Esophagus muscularis mucosa (tissue), 4 donors: ENCODE measurements around the gene DAPP1. TPM values are rescaled to one million over a fixed set of nuclear protein-coding genes. Genes with fewer than 3 reads are reported as not detected.

Source experiments
- DNase-seq: peaks from one replicate; pipeline ENCODE4 v3.0.0-alpha.2; 2017; ENCODE audit errors: extremely low spot score
- H3K27ac ChIP-seq, 4 donors: fragments of 200-600 bp; sonication (generic); replicated peaks in 1 of 4; 1 replicate in 3 of 4; 2 replicates in 1 of 4; pipeline ENCODE4 v1.5.1; 2016 to 2019; ENCODE audit warnings: mild to moderate bottlenecking in 1 of 4
- H3K27me3 ChIP-seq, 4 donors: fragments of 200-600 bp; sonication (generic); one replicate each; pipeline versions ENCODE4 v1.5.1 to v1.6.0; 2016 to 2019
- H3K36me3 ChIP-seq, 4 donors: fragments of 200-600 bp; sonication (generic); one replicate each; pipeline ENCODE4 v1.5.1; 2016 to 2019
- H3K4me1 ChIP-seq, 4 donors: fragments of 200-600 bp; sonication (generic); one replicate each; pipeline ENCODE4 v1.5.1; 2016 to 2019
- H3K4me3 ChIP-seq, 4 donors: fragments of 200-600 bp; sonication (generic); 1 replicate in 2 of 4; 2 replicates in 2 of 4; pipeline ENCODE4 v1.5.1; 2016 to 2019; ENCODE audit warnings: mild to moderate bottlenecking in 4 of 4, moderate library complexity in 1 of 4
- H3K9me3 ChIP-seq, 4 donors: fragments of 200-600 bp; sonication (generic); 1 replicate in 3 of 4; 2 replicates in 1 of 4; pipeline ENCODE4 v1.5.1; 2016 to 2019
- CTCF ChIP-seq, 3 experiments: fragments of 200-600 bp in 2 of 3; fragments of 450-650 bp in 1 of 3; sonication (generic) in 2 of 3; IDR thresholded peaks; one replicate each; pipeline ENCODE4 v1.5.1; 2017 to 2019; ENCODE audit warnings: antibody characterized with exemption in 3 of 3, mild to moderate bottlenecking in 2 of 3, moderate library complexity in 1 of 3
- EP300 ChIP-seq: sonication (generic); formaldehyde crosslinking; IDR thresholded peaks from one replicate; pipeline ENCODE4 v1.6.1; 2017; ENCODE audit warnings: antibody characterized with exemption
- POLR2A ChIP-seq: fragments of 450-650 bp; IDR thresholded peaks from one replicate; pipeline ENCODE4 v1.6.1; 2017; ENCODE audit warnings: antibody characterized with exemption, moderate library complexity, mild to moderate bottlenecking, low read depth
- POLR2AphosphoS5 ChIP-seq, 2 donors: sonication (generic); formaldehyde crosslinking; IDR thresholded peaks; one replicate each; pipeline ENCODE4 v1.6.1; 2017; ENCODE audit warnings: antibody characterized with exemption in 2 of 2
- WGBS: methylation state at CpG from one replicate; pipeline ENCODE4 v1.1.5; 2018; 5-methylcytosine and 5-hydroxymethylcytosine counted together
- intact Hi-C: fragments of 100-400 bp; cut with DNase I; formaldehyde crosslinking; loops from one replicate; pipeline ENCODE4 v1.15.1; 2023
- total RNA-seq, 4 donors: library from RNA; depleted of rRNA; stranded (reverse); fragments of >200 nt; gene quantifications; one replicate each; pipeline versions ENCODE4 v1.1.0 to v1.2.1, GENCODE V29; 2016

DAPP1 gene
- total RNA-seq, 4 donors from 2014 or later, result 0.86 to 2.5 (median 1.1) TPM

GRCh38 chr4:99860521-99860920, 43.9 kb downstream of the DAPP1 start:
- H3K27ac ChIP-seq, result no peak overlapping the region
- WGBS, result 76% methylated on average over 2 of the region's 2 CpGs

DNA sequence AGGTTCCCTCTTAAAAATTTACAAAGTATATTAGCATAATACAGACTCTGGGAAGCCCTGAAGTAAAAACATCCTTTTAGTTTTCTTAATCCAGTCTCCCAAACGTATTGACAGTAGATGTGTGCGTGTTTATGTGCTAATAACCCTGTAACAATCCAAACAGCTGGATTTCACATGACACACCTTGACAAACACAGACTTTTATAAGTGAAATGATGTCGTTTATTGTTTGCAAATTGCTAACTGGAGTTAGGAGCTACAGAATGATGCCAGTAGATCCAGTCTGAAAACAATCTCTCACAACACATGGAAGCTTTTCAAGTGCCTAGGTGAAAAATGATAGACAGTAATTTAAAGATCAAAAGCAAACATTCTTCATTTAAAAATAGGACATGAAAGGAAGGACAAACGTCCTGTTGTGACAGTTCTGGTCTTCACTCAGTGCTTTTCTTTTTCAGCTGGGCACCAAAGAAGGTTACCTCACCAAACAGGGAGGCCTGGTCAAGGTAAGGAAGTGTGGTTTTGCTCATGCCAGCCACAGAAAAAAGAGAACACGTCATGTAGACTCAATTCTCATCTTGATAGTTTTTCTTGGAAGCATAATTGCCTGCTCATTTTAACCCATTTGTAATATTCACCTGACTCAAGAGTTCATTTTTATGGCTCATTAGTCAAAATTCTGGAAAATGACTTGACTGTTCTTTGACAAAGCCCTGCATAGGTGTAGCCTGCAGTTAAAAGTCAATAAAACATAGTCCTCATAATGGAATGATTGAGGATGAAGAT, 44.7 kb downstream of the DAPP1 start:
- Histone ChIP-seq H3K4me1 (peaks cover 0 to 27% (median 19%) of the 10 kb centered on the region in 4 donors), H3K9me3 (no peaks in the 10 kb centered on the region), H3K27me3 (no peaks in the 10 kb centered on the region), H3K4me3 (no peak overlapping the region), H3K27ac (no peak overlapping the region), H3K36me3 (no peaks in the 10 kb centered on the region)
- intact Hi-C loops, result no loop called here
- no peak for TF ChIP-seq CTCF (IDR thresholded peaks at IDR 0.05)
- TF ChIP-seq POLR2A, result no peak
- TF ChIP-seq POLR2AphosphoS5 (IDR thresholded peaks at IDR 0.05), result no peak
- TF ChIP-seq EP300, result no peak
- 43% methylated on average over 5 of the region's 5 CpGs for WGBS
- DNase-seq, result no peak

More at GRCh38 chr4:99860521-99860920, 43.9 kb downstream of the DAPP1 start:
- no peaks in the 10 kb centered on the region for H3K9me3 ChIP-seq
- intact Hi-C loops, result no loop called here
- H3K4me1 ChIP-seq, result peaks cover 0 to 23% (median 16%) of the 10 kb centered on the region in 4 donors
- TF ChIP-seq POLR2AphosphoS5 (IDR thresholded peaks at IDR 0.05) (no peak), CTCF (IDR thresholded peaks at IDR 0.05) (no peak), EP300 (no peak), POLR2A (no peak)
- no peaks in the 10 kb centered on the region for H3K27me3 ChIP-seq
- H3K4me3 ChIP-seq, result no peak overlapping the region
- no peaks in the 10 kb centered on the region for H3K36me3 ChIP-seq
- DNase-seq, result no peak

DNA sequence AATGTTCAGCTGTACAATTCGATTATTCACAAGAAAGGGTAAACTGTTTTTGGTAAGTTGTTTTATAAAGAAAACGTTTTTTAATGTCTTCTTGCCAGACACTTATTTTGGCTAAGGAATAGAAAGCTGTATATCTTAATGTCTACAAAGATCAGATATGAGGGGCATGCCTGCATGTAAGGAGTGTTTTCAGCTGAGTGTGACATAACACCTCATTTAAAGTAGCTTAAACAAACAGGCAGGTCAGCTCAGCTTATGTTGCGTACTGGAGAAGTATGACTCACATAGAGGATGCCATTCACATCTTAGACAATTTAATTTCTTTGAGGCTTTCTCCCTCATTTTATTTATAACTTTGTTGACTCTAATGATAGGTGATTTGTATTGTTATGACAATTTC, 47.2 kb downstream of the DAPP1 start:
- Histone ChIP-seq H3K27ac (peak overlapping the region in 3 of 4 donors; percentile 37 to 61 (median 40)), H3K4me1 (peaks cover 0 to 47% (median 32%) of the 10 kb centered on the region in 4 donors), H3K36me3 (no peaks in the 10 kb centered on the region), H3K27me3 (no peaks in the 10 kb centered on the region), H3K4me3 (no peak overlapping the region), H3K9me3 (no peaks in the 10 kb centered on the region)
- intact Hi-C loops, result no loop called here
- DNase-seq, result no peak
- TF ChIP-seq EP300 (no peak), POLR2AphosphoS5 (IDR thresholded peaks at IDR 0.05) (no peak), POLR2A (no peak), CTCF (IDR thresholded peaks at IDR 0.05) (no peak)
- WGBS, result 25% methylated on average over 3 of the region's 3 CpGs

GRCh38 chr4:99868126-99868596, 51.5 kb downstream of the DAPP1 start:
- H3K9me3 ChIP-seq, result no peaks in the 10 kb centered on the region
- H3K4me1 ChIP-seq, result peaks cover 0 to 41% (median 29%) of the 10 kb centered on the region in 4 donors
- intact Hi-C loops, result no loop called here
- no peak for TF ChIP-seq EP300
- no peak for TF ChIP-seq POLR2A
- TF ChIP-seq POLR2AphosphoS5 (IDR thresholded peaks at IDR 0.05), result peak in 1 of 2 donors; percentile 49
- 32% methylated on average over 8 of the region's 8 CpGs for WGBS
- H3K27ac ChIP-seq, result peak overlapping the region; percentile 26 to 74 (median 60)
- H3K36me3 ChIP-seq, result no peaks in the 10 kb centered on the region
- no peaks in the 10 kb centered on the region for H3K27me3 ChIP-seq
- no peak for DNase-seq
- H3K4me3 ChIP-seq, result no peak overlapping the region

- Histone ChIP-seq H3K27me3 (no peaks in the 10 kb centered on the region), H3K4me1 (peaks cover 0 to 26% (median 8%) of the 10 kb centered on the region in 4 donors)
Measured at GRCh38 chr4:99872570-99872969, 55.9 kb downstream of the DAPP1 start.

More at GRCh38 chr4:99872570-99872969, 55.9 kb downstream of the DAPP1 start:
- H3K4me3 ChIP-seq, result no peak overlapping the region
- no peak for DNase-seq
- no peak overlapping the region for H3K27ac ChIP-seq
- H3K36me3 ChIP-seq, result peaks cover 0 to 4% (median under 1%) of the 10 kb centered on the region in 4 donors
- TF ChIP-seq POLR2AphosphoS5 (IDR thresholded peaks at IDR 0.05) (no peak), EP300 (no peak), CTCF (IDR thresholded peaks at IDR 0.05) (no peak), POLR2A (no peak)
- intact Hi-C loops, result no loop called here
- H3K9me3 ChIP-seq, result no peaks in the 10 kb centered on the region
